ENCODE results near the gene CPNE5. TPM values are rescaled to one million over a fixed set of nuclear protein-coding genes. Genes with fewer than 3 reads are reported as not detected.

CPNE5 gene
- total RNA-seq, 6 experiments from 2014 or later, result 0.12 to 0.84 (median 0.23) TPM

GRCh38 chr6:36743032-36743431 lies 96.2 kb downstream of the CPNE5 start:
- no peak overlapping the region for H3K27ac ChIP-seq
- no peak for TF ChIP-seq CTCF (IDR thresholded peaks at IDR 0.05)
- TF ChIP-seq POLR2A (IDR thresholded peaks at IDR 0.05), result no peak
- no peaks in the 10 kb centered on the region for H3K4me1 ChIP-seq
- ATAC-seq (peak in 1 of 4 donors; percentile 59), DNase-seq (no peak)
- no peaks in the 10 kb centered on the region for H3K9me3 ChIP-seq
- H3K27me3 ChIP-seq, result no peaks in the 10 kb centered on the region
- WGBS (ENCODE audit: insufficient coverage, low coverage, low lambda C conversion rate, missing lambda C conversion rate), result 42% methylated on average over 5 of the region's 5 CpGs
- no peaks in the 10 kb centered on the region for H3K36me3 ChIP-seq
- intact Hi-C loops (cut with DNase I), result no loop called here
- H3K4me3 ChIP-seq, result no peak overlapping the region

- no peaks in the 10 kb centered on the region for H3K36me3 ChIP-seq
- no peak overlapping the region for H3K4me3 ChIP-seq
- intact Hi-C loops (cut with DNase I), result no loop called here
- no peak for ATAC-seq
- H3K9me3 ChIP-seq, result no peaks in the 10 kb centered on the region
- H3K4me1 ChIP-seq, result no peaks in the 10 kb centered on the region
- no CpG with 5 or more reads among the region's 19 CpGs for WGBS (ENCODE audit: insufficient coverage, low coverage, low lambda C conversion rate, missing lambda C conversion rate)
- no peak for DNase-seq
- H3K27me3 ChIP-seq, result no peaks in the 10 kb centered on the region
- TF ChIP-seq CTCF (IDR thresholded peaks at IDR 0.05) (no peak), POLR2A (IDR thresholded peaks at IDR 0.05) (no peak)
- no peak overlapping the region for H3K27ac ChIP-seq
Observed at GRCh38 chr6:36742146-36742545, 97.1 kb downstream of the CPNE5 start.

- 71% methylated on average over 1 of the region's 11 CpGs for WGBS (ENCODE audit: insufficient coverage, low coverage, low lambda C conversion rate, missing lambda C conversion rate)
- no peak for TF ChIP-seq CTCF (IDR thresholded peaks at IDR 0.05)
- no peak for TF ChIP-seq POLR2A (IDR thresholded peaks at IDR 0.05)
- no peak for DNase-seq
- Histone ChIP-seq H3K27me3 (no peaks in the 10 kb centered on the region), H3K4me3 (no peak overlapping the region), H3K27ac (no peak overlapping the region), H3K36me3 (no peaks in the 10 kb centered on the region), H3K9me3 (no peaks in the 10 kb centered on the region), H3K4me1 (no peaks in the 10 kb centered on the region)
- ATAC-seq, result no peak
- intact Hi-C loops (cut with DNase I), result no loop called here
Observed at GRCh38 chr6:36740818-36741179, 98.4 kb downstream of the CPNE5 start.

- DNase-seq, result no peak
- H3K4me1 ChIP-seq, result peaks cover 0 to 4% (median 0%) of the 10 kb centered on the region in 4 donors
- 62% methylated on average over 12 of the region's 13 CpGs for WGBS (ENCODE audit: insufficient coverage, low coverage, low lambda C conversion rate, missing lambda C conversion rate)
- TF ChIP-seq CTCF (IDR thresholded peaks at IDR 0.05) (no peak), POLR2A (IDR thresholded peaks at IDR 0.05) (no peak)
- intact Hi-C loops (cut with DNase I), result no loop called here
- no peak overlapping the region for H3K27ac ChIP-seq
- no peaks in the 10 kb centered on the region for H3K36me3 ChIP-seq
- H3K9me3 ChIP-seq, result no peaks in the 10 kb centered on the region
- H3K27me3 ChIP-seq, result no peaks in the 10 kb centered on the region
- H3K4me3 ChIP-seq, result no peak overlapping the region
- peak in 1 of 4 donors; percentile 9 for ATAC-seq
Observed at GRCh38 chr6:36739947-36740817, 99.1 kb downstream of the CPNE5 start.
